DMS114 treated with DMSO at 0.1 percent for 48 hours (cell line): Measurements from ENCODE around the gene SOCS1.

Experiments used
- DNase-seq: peaks from one replicate; lab custom pipeline; 2025; ENCODE audit not compliant: unreplicated experiment; lab: John Stamatoyannopoulos, UW

Gene SOCS1

DNA sequence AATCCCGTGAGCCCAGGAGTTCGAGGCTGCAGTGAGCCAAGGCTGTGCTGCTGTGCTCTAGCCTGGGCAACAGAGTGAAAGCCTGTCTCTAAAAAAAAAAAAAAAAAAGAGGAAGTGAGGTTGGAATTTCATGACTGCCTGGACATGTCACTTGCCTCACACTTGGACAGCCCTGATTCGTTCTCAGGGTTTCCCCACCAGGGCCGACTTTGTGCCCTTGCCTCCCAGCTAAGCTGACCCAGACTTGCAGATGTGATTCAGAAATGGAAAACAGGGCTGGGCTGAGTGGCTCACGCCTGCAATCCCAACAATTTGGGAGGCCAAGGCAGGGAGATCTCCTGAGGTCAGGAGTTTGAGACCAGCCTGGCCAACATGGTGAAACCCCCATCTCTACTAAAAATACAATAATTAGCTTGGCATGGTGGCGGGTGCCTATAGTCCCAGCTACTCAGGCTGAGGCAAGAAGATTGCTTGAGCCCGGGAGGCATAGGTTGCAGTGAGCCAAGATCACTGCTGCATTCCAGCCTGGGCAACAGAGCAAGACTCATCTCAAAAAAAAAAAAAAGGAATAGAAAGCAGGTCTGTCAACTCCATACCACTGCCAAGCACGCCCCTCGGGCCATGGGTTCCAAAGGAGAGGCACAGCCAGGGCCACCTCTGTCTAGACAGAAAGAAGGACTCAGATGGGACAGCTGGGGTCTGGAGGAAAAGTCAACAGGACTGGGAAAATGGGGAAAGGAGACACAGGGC lies 46.9 kb downstream of the SOCS1 start:
- DNase-seq = no peak

GRCh38 chr16:11207646-11208045 lies 48.4 kb downstream of the SOCS1 start:
- DNase-seq = no peak

GRCh38 chr16:11205754-11206581 lies 50.0 kb downstream of the SOCS1 start:
- no peak for DNase-seq

GRCh38 chr16:11205065-11205699 lies 50.8 kb downstream of the SOCS1 start:
- no peak for DNase-seq

GRCh38 chr16:11204513-11205047 lies 51.4 kb downstream of the SOCS1 start:
- no peak for DNase-seq
